ENCODE data around the gene SHISA4. TPM values are rescaled to one million over a fixed set of nuclear protein-coding genes. Genes with fewer than 3 reads are reported as not detected.

SHISA4 gene
- total and polyA plus RNA-seq, 2 of the 8 experiments (the other 6 are each of a cell fraction or from before 2014, with no cell fraction given): 7.8 to 28.9 TPM

- no peak overlapping the region for H3K56ac ChIP-seq (replicated peaks; ENCODE audit: insufficient read length, low read depth, low read length)
- no peak overlapping the region for H2BK12ac ChIP-seq (ENCODE audit: low read depth, low read length)
- H3K9me3 ChIP-seq (ENCODE audit: insufficient read depth in 2 of 2, low read depth in 1 of 2, low read length in 1 of 2): no peaks in the 10 kb centered on the region
- H3K4me3 ChIP-seq (ENCODE audit: extremely low read depth in 1 of 4, insufficient read depth in 2 of 4, low read depth in 3 of 4, low read length in 4 of 4): no peak overlapping the region
- H3K4me1 ChIP-seq (replicated peaks in 1 of 4; ENCODE audit: control insufficient read depth in 3 of 4, insufficient read depth in 4 of 4, low read length in 3 of 4): peaks cover 0 to 9% (median 2%) of the 10 kb centered on the region in 4 experiments; a peak in 3 of 7 replicates
- H3K23me2 ChIP-seq (ENCODE audit: low read depth, low read length): no peaks in the 10 kb centered on the region
- H3K14ac ChIP-seq (ENCODE audit: insufficient read length): no peak overlapping the region
- H2BK20ac ChIP-seq (ENCODE audit: low read length): no peak overlapping the region
- 95% methylated on average over 4 of the region's 4 CpGs; no CpG with 5 or more reads in 1 of the 2 experiments for WGBS, 2 experiments (ENCODE audit: extremely low coverage in 1 of 2, insufficient coverage in 1 of 2, insufficient read length in 1 of 2, insufficient replicate concordance in 2 of 2, low coverage in 1 of 2, low lambda C conversion rate in 2 of 2, missing lambda C conversion rate in 1 of 2)
- H3K79me2 ChIP-seq (ENCODE audit: control insufficient read depth in 1 of 2, insufficient read depth in 2 of 2, low read length in 2 of 2): peaks cover 26 to 97% of the 10 kb centered on the region in 2 experiments
- POLR2A ChIA-PET (ENCODE audit: partially characterized antibody): no interaction called here
- H3K27ac ChIP-seq (ENCODE audit: low read depth, low read length): no peak overlapping the region
- H3K79me1 ChIP-seq (ENCODE audit: low read depth, low read length): peaks cover 11% of the 10 kb centered on the region
- TF ChIP-seq SIRT6 (IDR thresholded peaks at IDR 0.05; ENCODE audit: low read length) (no peak), YY1 (IDR thresholded peaks at IDR 0.05; ENCODE audit: low read depth, low read length) (no peak), GTF2F1 (IDR thresholded peaks at IDR 0.05; ENCODE audit: borderline replicate concordance, low read depth, low read length) (no peak), KDM4A (IDR thresholded peaks at IDR 0.05; ENCODE audit: low read depth, low read length, severe bottlenecking) (no peak), TEAD4 (IDR thresholded peaks at IDR 0.05; ENCODE audit: low read depth, low read length) (no peak), EZH2 (IDR thresholded peaks at IDR 0.05; ENCODE audit: low read depth, low read length, severe bottlenecking) (no peak), CEBPB (IDR thresholded peaks at IDR 0.05; ENCODE audit: low read depth, low read length) (no peak), CHD2 (IDR thresholded peaks at IDR 0.05; ENCODE audit: low read length) (no peak), BCL11A (IDR thresholded peaks at IDR 0.05; ENCODE audit: low read depth in 2 of 2, low read length in 2 of 2) (no peak)
- H2AK5ac ChIP-seq (ENCODE audit: low read depth, low read length): no peak overlapping the region
- H3K4me2 ChIP-seq (ENCODE audit: insufficient read depth in 1 of 2, low read depth in 2 of 2, low read length in 2 of 2): no peak overlapping the region
- no peak overlapping the region for H2BK120ac ChIP-seq (replicated peaks; ENCODE audit: low read depth, low read length)
- H3K23ac ChIP-seq (ENCODE audit: insufficient read length): no peak overlapping the region
- no peak overlapping the region for H4K91ac ChIP-seq (replicated peaks; ENCODE audit: insufficient read length, low read length)
- H3K18ac ChIP-seq (ENCODE audit: extremely low read depth, low read length): no peak overlapping the region
- H2BK15ac ChIP-seq (ENCODE audit: low read length): no peak overlapping the region
- H3K36me3 ChIP-seq (ENCODE audit: control insufficient read depth in 2 of 4, insufficient read depth in 4 of 4, low read length in 3 of 4): peaks cover 0 to 7% (median 0%) of the 10 kb centered on the region in 4 experiments; a peak in 1 of 8 replicates
- H4K20me1 ChIP-seq (replicated peaks in 1 of 2; ENCODE audit: control insufficient read depth in 1 of 2, insufficient read depth in 2 of 2, low read length in 2 of 2): peaks cover 13 to 21% of the 10 kb centered on the region in 2 experiments
- no peaks in the 10 kb centered on the region for H3K27me3 ChIP-seq (replicated peaks in 1 of 4; ENCODE audit: control insufficient read depth in 3 of 4, extremely low read depth in 1 of 4, insufficient read depth in 3 of 4, low read length in 3 of 4)
- DNase-seq (ENCODE audit: low read depth in 1 of 2, low spot score in 2 of 2): no peak
- CTCF ChIA-PET (ENCODE audit: partially characterized antibody): interaction anchor here (0.8 to 1.3 kb wide), 2 partner anchors 43 to 280 kb away, joined by 3 read pairs; no protein-coding TSS in a partner anchor
- no peak overlapping the region for H2BK5ac ChIP-seq (ENCODE audit: low read depth, low read length)
- no peak for FAIRE-seq
- no peak overlapping the region for H3K4ac ChIP-seq (replicated peaks; ENCODE audit: insufficient read length, low read depth, low read length)
- H4K5ac ChIP-seq (ENCODE audit: insufficient read length, low read depth, low read length): no peak overlapping the region
- no peak overlapping the region for H2AFZ ChIP-seq (ENCODE audit: low read length)
- H4K8ac ChIP-seq (ENCODE audit: extremely low read depth, insufficient read depth, low read length): no peak overlapping the region
- no peak overlapping the region for H3K9ac ChIP-seq (replicated peaks in 1 of 4; ENCODE audit: extremely low read depth in 1 of 4, low read depth in 3 of 4, low read length in 3 of 4)
Observed at GRCh38 chr1:201840055-201840454, 48.6 kb upstream of the SHISA4 start.

Measured in H1 (cell line).